Hepatic stellate cell (primary cell): Measurements from ENCODE around the gene CRYL1.
"Not testable (repeated sequence)": the region's sequence is repeated elsewhere in the genome, so short reads cannot be mapped to it uniquely, and the experiment has no call there.

ENCODE experiments used
- DNase-seq: peaks from one replicate; pipeline ENCODE4 v3.0.0; 2011; ENCODE audit warnings: low spot score

Gene CRYL1

DNA sequence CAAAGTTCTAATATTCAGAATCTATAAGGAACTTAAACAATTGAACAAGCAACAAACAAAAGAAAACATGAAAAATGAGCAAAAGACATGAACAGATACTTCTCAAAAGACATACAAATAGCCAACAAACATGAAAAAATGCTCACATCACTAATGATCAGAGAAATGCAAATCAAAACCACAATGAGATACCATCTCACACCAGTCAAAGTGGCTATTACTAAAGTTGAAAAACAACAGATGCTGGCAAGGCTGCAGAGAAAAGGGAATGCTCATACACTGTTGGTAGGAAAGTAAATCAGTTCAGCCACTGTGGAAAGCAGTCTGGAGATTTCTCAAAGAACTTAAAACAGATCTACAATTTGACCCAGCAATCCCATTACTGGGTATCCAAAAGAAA is 74.3 kb downstream of the CRYL1 start:
- no peak for DNase-seq

DNA sequence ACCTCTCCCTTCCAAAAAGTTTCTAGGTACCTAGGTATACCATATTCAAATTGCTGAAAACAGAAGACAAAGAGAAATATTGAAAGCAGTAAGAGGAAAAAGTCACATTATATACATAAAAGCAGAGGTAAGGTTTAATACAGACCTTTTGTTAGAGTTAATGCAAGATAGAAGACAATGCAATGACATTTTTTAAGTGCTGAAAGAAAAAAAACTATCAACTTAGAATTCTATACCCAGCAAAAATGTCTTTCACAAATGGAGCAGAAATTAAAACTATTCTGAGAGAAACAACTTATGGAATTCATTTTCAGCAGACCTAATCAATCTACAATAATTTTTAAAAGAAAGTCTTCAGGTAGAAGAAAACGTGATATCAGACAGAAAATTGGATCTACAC is 77.2 kb downstream of the CRYL1 start:
- no peak for DNase-seq

DNA sequence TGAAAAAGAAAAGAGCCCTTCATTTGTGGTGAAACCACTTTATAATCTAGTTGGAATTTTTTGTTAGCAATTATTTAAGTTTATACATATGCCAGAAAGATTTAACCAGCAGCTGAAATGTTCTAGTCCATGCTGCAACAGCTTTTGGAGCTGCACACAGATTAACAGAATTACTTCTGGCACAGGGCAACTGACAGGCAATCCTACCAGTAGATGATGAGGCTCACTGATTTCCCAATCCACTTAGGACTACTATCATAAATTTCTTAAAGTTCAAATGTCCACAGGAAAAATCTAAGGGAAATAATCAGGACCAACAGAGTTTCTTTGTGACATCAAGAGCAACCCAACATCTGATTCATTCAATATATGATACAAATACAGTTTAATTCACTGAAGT is 78.8 kb downstream of the CRYL1 start:
- no peak for DNase-seq

DNA sequence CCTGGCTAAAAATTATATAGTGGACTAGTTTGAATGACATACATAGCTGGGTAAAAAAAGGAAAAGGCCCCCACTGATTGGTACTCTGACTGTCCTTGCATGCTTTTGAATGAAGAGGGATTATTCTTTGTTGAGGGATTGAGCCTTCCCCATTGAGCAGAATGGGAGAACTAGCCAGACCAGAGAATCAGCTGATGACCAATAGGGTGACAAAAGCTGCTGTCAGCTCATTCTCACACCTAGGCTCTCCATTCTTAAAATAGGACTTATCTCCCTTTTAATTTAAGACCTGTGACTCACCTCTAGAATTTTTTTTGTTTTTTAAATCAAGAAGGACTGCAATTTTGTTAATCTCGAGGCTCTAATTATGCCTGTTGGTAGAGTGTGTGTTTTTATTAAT is 79.3 kb downstream of the CRYL1 start:
- no peak for DNase-seq

DNA sequence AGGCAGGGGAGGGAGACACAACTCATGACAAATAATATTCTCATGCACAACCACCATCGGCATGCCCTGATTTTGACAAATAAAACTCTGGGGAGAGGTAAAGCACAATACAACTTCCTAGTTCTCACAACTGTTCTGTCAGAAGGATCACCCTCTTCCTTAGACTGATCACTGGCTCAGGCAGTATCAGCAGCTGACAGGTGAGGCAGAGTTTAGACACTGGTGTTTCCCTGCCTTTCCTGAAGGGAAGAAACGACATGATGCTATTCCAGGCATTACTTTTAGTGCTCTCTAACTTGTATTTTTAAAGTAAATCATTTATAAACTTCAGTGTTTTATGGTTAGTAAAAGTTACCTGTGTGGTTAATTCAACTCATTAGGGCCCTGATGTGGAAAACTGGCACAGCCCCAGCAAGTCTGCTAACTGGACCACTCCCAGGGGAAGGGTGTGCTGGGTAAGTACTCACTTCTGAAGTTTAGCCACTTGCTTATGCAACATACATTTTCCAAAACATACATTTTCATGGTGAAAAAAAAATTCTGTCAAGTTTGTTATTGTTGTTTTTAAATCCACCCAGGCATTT is 82.8 kb downstream of the CRYL1 start:
- DNase-seq, result no peak

DNA sequence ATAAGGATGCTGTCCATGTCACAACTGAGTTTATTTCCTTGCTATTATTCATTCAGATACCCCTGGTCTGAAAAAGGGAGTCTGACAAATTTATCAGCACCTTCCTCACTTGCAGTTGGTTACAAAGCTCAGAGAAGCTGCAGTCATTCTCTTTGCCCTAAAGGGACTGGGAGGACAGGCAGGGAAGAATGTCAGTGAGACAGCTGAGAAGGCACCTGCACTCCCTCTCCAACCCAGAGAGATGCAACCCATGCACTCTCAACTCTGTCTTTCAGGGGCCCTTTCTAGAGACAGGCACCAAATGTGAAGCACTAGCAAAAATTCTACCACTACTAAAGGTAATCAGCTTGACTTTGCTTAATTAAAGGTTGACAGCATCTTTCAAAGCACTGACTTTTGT is 83.3 kb downstream of the CRYL1 start:
- no peak for DNase-seq

DNA sequence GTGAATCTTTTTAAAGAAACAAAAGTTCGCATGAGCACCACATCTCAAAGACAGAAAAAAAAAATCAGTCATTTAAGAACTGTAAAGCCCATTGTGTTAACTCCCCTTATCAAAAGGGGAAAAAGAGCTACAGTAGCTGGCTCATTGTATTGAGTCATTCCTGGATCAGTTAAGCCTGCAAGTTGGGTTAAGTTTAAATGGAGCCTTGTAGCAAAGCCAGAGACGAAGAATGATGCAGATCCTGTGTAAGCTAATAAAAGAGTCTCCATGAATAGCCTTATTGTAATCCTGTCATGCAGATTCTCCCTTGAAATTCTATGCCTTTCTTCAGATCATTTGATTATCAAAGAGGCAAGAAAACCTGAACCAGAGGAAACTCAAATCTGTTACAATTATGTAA is 83.8 kb downstream of the CRYL1 start:
- DNase-seq, result no peak

DNA sequence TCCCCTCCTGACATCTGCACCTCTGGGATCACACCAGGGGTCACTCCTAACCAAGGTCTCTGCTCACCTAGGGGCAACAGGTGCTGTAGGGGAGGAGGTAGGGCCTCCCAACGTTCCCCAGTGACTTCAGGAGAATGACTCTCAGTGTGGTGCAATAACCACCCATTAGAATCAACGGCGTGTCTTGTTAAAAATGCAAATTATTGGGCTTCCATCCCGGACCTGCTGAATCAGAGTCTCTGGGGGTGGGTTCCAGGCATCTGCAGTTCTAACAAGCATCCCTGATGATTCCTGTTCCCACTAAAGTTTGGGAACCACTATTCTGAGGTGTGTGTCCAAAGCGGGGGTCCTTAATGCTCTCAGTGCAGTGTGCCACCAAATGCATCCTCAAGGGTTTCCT is 84.6 kb downstream of the CRYL1 start:
- DNase-seq, result no peak

DNA sequence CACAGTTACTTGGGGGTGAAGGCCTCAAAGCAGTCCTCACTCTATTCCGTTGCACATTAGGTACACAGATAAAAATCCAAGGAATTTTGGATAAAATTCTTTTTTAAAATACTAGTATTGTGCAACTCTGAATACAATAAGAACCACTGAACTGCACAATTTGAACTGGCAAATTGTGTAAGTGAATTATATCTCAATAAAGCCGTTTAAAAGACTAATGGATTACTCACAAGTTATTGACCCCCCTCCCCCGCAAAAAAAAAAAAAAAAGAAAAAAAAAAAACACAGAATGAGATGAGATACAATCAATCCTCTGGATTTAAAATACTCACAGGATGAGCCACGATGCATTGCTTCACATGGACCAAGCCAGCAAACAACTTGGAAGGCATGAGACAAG is 86.4 kb downstream of the CRYL1 start:
- no peak for DNase-seq

DNA sequence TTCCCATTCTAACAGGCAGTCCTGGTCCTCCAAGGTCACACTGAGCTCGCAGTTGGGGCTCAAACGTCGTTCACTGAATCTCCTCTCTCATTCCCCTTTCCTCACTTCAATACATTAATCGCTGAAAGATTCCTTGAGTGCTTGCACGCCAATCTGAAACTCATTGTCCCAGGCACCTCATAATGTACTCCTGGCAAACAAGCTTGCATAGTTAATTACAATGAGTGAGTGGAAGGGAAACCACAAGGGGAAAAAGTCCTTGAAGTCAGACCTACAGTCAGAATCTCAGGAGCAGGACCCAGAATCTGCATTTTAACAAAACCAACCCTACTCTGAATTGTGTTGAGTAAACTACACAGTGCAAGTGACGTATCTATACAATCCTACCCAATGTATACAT is 86.9 kb downstream of the CRYL1 start:
- DNase-seq, result no peak

DNA sequence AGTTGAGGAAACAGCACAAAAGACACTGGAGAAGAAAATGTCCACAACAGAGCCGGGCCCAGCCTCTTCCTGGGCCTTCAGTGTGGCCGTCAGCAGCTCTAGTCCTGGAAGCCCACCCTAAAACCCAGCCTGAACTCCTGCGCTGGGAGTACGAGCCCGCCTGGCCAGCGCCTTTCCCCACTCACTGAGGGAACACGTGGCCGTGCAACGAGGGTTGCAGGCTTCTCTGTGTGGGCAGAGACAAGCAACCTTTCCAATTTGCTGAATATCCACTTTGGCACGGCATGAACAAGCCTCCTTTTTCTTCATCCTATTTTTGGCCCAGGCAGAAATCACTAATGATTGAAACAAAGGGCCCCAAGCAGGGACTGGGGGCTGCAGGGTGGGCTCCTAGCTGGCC is 89.2 kb downstream of the CRYL1 start:
- no peak for DNase-seq

DNA sequence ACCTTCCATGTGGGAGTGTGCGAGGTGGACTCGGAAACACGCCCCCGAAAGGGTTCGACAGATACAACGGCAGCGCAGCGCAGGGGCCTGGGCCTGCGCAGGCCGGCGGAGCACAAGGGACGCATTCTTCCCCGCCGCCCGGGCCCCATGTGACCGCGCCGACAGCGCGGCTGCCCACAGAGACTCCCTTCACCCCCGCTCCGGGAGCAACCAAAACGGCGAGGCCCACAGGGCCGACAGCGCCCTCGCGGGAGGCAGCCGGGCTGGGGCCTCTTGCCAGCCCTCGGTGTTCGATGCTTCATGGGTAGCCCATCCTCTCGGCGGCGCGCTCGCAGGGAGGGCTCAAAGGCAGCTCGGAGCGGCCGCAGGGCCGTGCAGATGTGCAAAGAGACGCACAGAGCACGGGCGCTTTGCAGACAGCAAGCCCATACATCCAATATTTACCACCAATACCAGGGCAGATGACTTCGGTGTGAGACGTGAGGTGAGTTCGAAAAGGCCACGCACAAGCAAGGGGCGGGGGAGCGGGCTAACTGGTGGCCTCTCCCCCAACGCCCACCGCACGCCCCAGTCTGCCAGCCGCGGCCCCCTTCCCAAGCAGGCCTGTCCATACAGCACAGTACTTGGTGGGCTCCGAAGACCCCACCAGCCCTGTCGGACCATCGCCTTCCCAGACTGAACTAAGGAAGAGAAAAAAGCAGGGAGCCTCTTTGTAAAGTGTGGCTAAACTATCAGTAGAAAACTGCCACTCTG is 89.9 kb downstream of the CRYL1 start:
- no peak for DNase-seq

DNA sequence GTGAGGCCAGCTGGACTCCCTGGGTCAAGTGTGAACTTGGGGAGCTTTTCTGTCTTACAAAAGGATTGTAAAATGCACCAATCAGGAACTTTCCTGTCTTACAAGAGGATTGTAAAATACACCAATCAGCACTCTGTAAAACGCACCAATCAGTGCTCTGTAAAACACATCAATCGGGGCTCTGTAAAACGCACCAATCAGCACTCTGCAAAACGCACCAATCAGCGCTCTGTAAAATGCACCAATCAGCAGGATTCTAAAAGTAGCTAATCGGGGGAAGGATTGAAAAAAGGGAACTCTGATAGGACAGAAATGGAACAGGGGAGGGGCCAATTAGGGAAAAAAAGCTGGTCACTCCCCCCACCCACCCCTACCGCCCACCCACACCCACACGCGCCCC is 91.4 kb downstream of the CRYL1 start:
- DNase-seq, result not testable (repeated sequence)

DNA sequence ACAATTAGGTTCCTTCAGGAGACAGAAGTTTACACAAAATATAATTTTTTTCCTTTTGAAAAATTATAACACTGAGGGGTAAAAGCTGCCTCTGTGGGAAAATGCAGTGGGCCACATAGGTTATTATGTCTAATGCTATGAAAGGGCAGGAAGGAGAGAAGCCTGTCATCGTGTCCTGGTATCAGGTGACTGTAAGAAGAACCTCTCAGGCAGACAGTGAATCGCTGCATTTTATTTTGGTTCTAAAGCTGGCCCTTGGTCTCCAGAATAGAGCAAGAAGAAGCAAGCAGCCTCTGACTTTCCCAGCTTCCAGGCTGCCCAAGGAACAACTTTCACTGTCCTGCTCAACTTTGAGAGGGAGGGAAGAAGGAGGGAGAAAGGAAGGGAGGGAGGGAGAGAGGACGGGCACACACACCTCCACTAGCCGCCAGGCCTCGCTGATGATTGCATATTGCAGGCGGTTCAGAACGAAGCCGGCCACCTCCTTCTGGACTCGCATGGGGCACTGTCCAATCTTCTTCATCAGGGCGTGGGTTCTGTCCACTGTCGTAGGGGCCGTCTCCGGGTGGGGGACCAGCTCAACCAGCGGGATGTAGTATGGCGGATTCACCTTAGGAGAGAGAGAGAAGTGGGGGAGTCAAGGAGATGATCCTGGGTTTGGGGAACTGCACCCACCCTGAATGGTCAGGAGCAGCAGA is 93.8 kb downstream of the CRYL1 start:
- DNase-seq, result no peak

DNA sequence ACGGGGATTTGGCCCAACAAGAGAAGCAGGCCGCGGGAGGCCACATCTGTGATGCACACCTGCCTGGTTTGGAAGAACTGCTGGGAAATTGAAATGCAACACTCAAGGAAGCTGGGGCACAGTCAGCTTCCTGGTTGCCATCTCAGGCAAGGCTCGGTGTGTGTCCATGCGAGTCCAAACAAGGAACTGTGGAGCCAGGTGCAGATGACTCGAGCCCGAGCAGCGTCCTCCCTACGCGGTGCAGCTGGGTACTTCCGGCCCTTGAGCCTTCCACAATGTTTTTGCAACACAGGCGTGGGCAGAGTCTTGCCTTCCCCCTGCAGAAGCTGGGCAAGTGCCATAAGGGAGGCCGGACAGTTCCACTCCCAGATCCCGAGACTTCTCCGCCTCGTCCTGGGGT is 94.6 kb downstream of the CRYL1 start:
- no peak for DNase-seq

DNA sequence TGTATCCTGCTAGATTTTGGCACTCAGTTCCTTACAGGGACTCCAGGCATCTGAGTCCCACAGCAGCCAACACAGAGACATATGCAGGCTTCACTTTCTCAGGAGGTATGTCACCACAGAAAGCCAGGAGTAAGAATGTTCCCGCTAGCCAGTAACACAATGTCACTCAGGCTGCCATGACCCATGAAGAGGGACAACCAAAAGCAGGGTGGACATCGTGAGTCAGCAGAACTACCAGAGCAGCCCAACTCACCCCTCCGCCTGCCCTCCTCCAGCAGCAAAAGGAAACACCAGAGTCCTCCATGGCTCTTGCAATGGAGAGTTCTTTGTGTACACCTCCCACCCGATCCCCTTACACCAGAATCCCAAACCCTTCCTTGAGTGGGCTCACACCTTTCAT is 95.4 kb downstream of the CRYL1 start:
- DNase-seq, result no peak

DNA sequence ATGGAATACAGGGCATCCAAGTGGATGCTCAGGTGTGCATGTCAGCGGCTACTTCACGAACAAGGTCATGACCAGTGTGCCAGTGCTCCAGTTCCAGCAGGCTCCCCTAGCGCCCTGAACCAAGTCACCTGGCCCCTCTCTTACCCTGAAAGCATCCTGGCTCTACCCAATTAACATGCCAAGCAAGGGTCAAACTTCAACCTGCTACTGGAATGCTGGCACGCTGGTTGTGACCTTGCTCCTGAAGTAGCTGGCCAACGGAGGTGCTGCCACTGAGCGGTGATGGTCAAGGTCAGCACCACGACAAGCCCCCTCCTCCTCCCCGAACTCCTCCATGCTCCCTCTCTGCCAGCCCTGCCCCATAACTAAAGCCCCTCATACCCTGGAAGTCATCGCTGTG is 96.0 kb downstream of the CRYL1 start:
- no peak for DNase-seq

DNA sequence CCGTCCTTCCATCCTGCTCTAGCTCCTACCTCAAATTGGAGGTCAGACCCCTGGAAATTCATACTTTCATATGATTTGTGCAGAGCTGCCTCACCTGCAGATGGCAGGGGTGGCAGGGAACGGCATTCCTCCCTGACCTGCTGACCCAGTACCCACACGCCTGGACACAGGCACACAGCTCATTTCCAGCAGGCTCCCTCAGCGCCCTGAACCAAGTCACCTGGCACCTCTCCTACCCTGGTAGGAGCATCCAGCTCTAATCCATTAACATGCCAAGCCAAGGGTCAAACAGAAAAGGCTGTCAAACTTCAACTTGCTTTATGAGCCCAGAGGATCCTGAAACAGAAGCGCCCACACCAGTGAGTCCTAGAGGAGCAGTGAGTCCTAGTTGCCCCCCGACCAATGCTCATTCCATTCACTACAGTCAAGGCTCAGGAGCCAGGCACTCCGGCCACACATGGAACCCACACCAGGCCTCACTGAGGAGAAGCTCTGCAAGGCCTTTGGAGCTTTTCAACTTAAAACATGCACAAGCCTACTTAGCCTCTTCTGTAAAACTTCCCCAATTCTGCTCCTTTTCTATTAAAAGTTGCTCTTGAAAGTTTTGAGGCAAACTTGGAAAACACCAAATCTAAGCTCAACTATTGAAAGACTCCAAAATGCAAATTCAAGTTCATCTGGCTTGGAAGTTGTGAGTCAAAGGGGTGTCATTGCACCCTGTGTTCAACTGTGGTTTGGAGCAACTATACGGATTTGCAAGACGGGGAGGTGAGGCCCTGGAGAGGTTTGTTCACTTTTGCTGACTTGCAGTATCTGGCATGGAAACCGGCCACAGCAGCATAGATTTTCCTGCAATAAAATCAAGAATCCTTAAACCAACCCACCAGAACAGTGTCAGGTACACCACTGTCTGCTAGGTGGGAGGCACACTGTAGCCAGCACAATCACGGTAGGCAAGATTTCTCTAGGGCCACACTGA is 96.7 kb downstream of the CRYL1 start:
- DNase-seq, result no peak

DNA sequence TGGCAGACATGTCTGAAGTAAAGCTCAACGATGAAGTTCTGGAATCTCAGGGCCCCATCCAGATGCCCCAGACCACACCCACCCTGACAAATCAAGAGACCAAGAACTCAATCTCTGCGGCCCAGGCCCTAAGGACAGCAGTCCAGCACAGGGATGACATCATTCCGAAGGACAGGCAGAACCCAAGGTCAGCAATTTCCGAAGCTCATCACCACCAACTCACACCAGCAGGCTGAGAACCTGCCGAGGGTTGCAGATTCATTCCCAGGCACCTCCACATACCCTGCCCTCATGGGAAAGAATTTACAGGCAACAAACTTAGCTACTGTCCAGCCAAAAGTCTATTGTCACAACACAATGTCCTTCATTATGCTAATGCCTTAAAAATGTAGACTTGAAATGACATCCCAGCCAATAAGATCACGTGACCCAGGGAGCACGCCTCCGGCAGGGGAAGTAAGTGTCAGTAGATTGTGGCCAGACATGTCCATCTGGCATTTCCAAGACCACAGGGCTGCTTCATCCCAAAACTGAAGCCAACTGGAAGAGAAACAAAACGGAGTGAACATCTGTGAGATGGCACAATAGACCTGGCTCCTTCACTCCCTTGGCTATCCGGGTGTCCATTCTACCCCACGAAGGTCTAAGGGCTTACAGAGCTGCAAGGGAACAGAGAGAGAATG is 98.8 kb downstream of the CRYL1 start:
- no peak for DNase-seq

DNA sequence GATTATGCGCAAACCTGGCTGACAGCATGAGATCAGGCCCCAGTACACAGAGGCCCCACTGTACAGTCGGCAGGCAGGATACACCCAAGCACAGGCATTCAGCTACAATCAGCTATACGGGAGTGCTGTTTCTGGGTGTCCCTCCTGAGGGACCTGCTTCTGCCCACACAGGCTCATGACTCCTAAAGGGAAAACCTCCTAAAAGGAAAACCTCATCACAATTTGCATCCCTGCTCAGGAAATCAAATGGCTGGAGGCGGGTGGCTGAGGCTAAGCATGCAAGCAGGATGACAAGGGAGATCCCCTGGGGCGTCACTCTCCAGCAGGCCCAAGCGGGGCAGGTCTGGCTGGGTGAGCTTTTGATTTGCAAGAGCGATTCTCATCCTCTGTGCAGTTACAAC is 99.8 kb downstream of the CRYL1 start:
- no peak for DNase-seq

DNA sequence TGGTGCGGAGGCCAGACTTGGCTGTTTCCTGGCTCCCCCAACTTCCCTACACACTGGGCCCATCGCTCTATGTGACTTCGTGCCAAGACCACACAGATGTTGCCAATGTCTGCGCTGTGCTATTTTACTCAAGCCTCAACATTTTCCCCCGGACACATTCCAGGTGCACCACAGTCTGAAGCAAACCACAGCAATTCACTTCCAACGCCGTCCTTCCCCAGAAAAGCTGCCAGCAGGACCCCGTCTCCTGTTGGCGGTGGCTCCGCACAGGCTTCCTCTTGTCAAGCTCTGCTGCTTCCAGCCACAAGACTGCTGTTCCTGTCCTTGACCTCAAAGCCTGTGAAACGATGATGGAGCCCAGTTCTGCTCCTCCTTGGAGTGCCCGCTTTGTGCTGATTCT is 100.7 kb downstream of the CRYL1 start:
- DNase-seq, result no peak

DNA sequence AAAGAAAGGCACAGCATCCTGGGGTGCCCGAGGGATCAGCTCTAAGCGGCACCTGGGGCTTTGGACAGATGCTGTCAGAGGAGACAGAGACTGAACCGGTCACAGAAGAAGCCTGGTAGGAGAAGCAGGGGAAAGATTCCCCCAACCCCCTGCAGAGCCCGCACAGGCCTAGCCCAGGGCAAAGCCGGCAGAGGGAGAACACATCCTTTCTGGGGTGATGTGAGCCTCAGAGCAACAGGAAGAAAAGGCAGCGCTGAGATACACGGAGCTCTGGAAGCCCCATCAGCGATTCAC is 101.2 kb downstream of the CRYL1 start:
- DNase-seq, result no peak
